GM21529 (cell line): ENCODE results near the gene SMARCD1.

ENCODE experiments used
- ATAC-seq: cut with Tn5 transposase; IDR thresholded peaks from one replicate; pipeline ENCODE4 v1.9.1; 2021; ENCODE audit not compliant: unreplicated experiment

The SMARCD1 gene

DNA sequence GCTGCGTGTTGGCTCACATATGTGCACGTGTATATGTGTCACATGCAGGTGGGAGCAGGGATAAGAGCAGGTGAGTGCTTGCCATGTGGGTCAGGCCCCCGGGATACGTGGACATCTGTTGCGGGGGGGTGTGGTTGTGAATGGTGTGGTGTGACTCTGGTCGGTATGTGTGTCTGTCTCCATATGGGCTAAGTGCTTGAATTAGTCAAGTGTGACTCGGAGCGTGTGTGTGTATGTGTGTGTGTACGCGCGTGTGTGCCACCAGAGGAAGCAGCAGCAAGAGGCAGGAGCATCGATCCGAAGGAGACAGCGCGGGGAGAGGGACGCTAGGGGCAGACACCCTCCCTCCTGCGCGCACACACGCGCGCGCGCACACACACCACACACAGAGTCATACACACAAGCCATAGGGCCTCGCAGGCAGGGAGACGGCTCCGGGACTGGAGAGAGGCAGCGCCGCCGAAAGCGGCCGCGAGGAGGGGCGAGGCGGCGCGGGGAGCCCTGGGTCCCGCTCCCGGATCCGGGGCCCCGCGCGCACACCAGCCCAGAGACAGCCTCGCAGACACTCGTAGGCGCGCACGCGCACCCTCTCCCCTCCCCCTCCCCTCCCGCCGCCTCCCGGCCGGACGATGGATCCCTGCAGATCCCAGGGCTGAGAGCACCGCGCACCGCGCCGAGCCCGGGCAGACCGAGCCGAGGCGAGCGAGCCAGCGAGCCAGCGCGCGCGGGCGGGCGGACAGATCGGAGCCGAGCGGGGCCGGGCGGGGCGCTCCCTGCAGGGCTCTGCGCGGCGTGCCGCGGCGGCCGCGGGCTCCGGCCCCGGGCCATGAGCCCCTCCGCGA is 27.9 kb upstream of the SMARCD1 start, which contains the start of gene ASIC1:
Gene ASIC1, plus strand, starts transcription at position 597 of the 842 bp plus-strand sequence. CDS start 1,171 bp downstream, outside the sequence.
- ATAC-seq: peak; percentile 46

DNA sequence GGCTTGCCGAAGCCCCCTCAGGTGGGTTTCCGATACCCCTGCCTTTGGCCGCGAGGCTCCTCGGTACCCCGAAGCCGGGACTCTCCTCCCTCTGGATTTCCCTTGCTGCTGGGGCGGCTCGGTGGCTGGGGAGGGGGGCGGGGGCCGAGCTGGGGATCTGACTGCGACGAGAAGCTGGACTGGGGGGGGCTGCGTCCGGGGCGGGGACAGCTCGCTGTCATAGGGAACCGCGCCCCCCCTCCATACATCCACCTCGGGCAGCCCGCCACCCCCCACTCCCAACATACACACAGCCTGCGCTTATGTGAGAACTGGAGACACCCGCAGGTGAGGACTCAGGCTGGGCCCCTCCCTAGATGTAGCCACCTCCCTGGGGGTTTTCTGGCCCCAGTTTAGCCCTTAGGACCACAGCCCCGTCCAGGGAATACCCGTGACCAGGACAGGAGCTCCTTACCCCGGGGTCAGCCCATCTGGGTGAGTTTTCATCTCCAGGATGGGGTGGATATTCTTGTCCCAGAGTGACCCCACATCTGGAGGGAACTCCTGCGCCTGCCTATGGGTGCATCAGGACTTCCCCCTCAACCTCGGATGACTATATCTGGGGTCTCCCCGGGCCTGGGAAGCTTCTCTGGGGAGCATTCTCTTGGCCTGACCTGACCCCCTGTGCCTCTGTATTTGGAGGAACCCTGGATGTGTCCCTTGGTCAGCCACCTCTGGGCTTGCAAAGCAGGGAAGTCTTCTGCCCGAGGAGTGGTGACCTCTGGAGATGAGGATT is 27.1 kb upstream of the SMARCD1 start:
- no peak for ATAC-seq

GRCh38 chr12:50058743-50059312 is 26.3 kb upstream of the SMARCD1 start:
- no peak for ATAC-seq

DNA sequence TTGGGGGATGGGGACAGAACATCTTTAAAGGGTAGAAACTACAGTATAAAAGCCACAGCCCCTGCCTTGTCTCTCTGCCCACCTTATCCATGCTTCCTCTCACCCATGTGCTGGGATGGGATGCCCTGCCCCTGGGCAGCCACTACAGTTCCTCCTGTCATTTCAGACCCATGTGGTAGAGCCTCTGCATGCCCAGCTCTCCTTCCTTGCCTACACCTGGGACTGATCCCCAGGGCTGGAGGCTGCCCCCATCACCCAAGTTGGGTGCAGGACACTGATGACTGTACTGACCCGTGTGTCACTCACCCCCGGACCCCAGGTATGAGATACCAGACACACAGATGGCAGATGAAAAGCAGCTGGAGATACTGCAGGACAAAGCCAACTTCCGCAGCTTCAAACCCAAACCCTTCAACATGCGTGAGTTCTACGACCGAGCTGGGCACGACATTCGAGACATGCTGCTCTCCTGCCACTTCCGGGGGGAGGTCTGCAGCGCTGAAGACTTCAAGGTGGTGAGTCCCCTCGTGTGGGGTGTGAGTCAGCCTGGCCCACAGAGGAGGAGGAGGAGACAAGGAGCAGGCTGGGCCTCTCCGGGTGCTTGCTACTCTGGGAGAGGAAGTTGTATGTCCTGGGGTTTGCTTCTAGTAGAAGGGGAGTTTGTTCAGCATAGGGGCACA is 25.6 kb upstream of the SMARCD1 start:
- ATAC-seq: no peak

DNA sequence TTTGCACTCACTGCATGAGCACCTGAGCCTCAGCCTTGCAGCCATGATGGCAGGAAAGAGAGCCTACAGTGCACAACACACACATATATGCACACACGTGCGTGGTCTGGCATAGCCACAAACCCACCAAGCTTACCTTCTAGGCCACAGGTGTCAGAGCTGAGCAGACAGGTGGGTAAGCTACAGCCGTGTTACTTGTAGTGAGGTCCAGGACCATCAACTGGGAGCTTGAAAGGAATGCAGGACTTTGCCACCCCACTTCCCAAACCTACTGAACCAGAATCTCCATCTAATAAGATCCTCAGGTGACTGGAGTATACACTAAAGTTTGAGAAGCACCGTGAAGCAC is 25.0 kb upstream of the SMARCD1 start:
- no peak for ATAC-seq

DNA sequence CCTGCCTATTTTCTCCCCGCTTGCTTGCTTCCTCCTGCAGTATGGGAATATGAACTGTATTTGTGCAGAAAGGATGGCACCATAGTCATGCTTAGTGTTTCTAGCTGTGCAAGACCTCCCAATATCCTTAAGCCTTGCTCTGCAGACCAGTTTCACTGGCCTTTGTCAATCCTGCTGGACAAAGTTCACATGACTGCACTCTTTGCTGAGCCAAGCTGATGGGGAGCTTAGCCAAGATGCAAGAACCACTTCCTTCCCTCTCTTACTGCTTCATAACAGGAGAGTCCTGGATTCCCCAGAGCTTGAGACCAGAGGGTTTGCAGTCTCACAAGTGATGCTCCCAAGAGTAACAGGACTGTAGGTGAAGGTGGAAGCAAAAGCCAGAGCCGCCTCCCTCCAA is 24.0 kb upstream of the SMARCD1 start:
- ATAC-seq: no peak

GRCh38 chr12:50061946-50062686 is 23.0 kb upstream of the SMARCD1 start:
- ATAC-seq: no peak

GRCh38 chr12:50062728-50063460 is 22.2 kb upstream of the SMARCD1 start:
- no peak for ATAC-seq

GRCh38 chr12:50065726-50066310 is 19.3 kb upstream of the SMARCD1 start:
- ATAC-seq: no peak

GRCh38 chr12:50066402-50066801 is 18.7 kb upstream of the SMARCD1 start:
- ATAC-seq: no peak

DNA sequence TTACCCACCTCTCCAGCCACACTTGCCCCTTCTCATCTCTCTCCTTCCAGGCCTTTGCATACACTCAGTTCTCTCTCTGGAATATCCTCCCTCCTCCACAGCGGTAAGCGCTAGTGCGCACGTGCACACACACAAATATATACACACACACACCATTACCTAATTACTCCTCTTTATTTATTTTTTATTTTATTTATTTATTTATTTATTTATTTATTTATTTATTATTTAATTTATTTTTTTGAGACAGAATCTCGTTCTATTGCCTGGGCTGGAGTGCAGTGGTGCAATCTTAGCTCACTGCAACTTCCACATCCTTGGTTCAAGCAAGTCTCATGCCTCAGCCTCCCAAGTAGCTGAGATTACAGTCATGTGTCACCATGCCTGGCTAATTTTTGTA is 16.1 kb upstream of the SMARCD1 start:
- ATAC-seq: no peak

- ATAC-seq: no peak
Measured at GRCh38 chr12:50069539-50069938, 15.6 kb upstream of the SMARCD1 start.

DNA sequence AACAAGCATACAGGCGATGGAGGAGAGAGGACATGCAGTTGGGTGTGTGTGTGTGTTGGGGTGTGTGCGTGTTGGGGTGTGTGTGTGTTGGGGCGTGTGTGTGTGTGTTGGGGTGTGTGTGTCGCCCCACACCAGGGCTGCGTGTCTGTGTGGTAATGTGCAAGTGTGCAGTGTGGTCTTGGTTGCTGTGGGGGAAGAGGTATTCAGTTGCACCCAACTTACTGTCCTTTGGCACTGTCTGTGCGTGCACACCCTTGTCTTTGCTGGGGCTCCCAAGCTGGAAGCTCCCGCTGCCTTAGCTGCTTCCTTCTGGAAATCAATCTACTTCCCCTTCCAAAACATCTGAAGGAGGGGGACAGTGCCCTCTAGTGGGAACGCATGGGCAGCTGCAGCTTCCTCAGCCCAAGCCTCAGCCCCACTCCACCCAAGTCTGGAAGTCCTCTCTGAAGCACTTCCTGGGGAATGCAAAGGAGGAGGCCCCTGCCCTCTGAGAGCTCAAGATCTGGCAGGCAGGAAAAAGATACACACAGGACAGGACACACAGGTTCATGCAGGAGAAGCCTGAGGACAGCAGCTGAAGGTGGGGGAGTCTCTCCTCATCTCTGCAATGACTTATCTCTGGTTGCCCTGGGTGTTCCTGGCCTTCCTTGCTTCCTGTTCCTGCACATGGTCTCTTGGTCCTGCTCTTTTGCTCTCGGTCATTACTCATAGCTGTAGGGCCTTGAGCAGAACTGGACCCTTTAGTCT is 14.7 kb upstream of the SMARCD1 start:
- no peak for ATAC-seq

DNA sequence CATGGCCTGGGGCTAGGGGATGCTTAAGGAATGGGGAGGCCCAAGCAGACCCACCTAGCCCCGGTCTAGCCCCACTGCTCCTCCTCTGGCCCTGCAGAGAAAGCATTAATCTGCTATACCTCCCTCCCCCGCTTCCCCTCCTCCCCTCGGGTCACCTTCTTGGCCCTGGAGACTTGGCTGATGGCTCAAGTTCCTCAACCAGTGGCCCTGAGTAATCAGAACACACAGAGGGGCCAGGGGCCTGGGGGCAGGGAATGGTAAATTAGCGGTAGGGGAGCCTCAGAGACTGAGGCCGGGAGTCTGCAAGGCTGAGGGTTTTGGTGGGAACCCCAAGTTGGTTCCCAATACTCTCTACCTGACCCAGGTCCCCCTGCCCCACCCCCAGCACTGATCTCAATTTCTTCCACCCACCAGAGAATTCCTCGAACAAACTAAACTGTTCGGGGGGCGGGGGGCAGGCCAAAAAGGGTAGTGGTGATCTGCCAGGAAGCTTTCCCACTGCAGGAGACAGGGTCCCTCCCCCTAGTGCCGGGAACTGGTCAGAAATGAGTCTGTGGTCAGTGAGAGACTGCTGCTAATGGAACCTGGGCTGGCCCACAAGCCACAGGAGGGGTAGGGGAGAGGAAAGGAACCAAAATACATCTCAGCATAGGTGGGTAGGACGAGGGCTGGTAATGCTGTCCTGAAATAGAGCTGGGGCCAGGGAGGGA is 12.8 kb upstream of the SMARCD1 start:
- ATAC-seq: no peak

DNA sequence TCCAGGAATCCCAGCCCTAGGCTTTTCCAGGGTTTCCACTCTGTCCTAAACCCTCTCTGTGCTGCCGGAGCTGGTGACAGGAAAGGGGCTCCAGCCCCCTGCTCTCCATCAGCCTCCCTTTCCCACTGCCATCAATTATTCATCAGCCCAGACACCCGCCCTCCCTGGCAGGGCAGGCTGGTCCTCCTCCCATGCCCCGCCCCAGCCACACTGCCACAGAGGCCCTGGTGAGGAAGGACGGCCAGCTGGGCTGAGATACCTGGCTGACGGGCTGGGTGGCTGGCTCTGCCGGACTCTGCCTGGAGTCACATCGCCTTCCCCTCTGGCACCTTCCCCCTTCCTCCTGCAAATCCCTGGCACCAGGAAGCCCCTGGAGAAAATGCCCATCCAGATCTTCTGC is 11.9 kb upstream of the SMARCD1 start:
- no peak for ATAC-seq

DNA sequence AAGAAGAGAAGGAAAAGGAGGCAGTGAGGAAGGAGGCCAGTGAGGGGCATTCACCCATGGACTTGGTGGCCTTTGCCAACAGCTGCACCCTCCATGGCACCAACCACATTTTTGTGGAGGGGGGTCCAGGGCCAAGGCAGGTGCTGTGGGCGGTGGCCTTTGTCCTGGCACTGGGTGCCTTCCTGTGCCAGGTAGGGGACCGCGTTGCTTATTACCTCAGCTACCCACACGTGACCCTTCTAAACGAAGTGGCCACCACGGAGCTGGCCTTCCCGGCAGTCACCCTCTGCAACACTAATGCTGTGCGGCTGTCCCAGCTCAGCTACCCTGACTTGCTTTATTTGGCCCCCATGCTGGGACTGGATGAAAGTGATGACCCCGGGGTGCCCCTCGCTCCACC is 11.4 kb upstream of the SMARCD1 start:
- no peak for ATAC-seq

DNA sequence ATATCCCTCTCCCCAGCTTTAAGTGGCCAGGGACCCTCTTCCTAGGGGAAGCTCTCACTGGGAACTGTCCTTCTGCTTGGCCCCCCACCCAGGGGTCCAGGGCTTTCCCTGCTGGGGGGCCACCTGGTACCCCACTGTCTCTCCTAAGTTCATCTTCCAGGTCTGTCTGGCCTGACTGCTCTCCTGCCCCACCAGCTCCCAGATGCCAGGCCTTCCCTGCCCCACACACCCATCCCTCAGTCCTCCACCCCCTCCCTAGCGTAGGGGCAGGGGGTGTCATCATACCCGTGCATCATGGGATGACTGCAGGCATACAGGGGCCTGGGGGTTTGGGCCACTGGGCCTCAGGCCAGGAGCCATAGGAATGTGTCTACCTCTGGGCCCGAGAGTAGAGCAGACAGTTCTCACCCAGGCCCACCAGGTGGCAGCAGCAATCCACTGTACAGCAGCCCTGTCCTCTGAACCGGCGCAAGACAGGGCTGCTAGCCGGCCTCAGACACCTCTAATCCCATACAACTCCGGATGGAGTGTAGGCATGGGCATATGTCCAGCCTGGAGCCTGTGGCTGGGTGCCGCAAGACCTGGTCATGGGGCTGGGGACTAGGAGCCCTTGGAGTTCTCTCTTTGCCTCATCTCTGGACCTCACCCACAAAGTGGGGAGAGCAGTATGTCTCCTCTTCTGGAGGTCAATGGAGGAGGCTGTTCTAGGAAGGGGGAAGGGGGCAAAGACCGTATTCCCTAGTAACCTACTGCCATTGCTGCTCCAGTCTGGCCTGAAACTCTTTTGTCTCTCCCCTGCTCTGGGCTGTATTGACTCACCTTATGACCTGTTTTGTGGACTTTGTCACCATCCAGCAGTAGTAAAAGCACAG is 10.0 kb upstream of the SMARCD1 start:
- ATAC-seq: peak; percentile 80
